HEK293T (cell line): ENCODE results near the gene UTP3.

ENCODE experiments used
- BHLHE40 ChIP-seq: fragments of 450-650 bp; IDR thresholded peaks from 2 replicates; pipeline ENCODE4 v1.6.1; 2016; ENCODE audit warnings: mild to moderate bottlenecking, moderate library complexity, borderline replicate concordance
- ELF4 ChIP-seq: fragments of 450-650 bp; IDR thresholded peaks from 2 replicates; pipeline ENCODE4 v1.6.1; 2017; ENCODE audit warnings: antibody characterized with exemption
- SP1 ChIP-seq: fragments of 450-650 bp; IDR thresholded peaks from 2 replicates; pipeline ENCODE4 v1.6.1; 2017

DNA sequence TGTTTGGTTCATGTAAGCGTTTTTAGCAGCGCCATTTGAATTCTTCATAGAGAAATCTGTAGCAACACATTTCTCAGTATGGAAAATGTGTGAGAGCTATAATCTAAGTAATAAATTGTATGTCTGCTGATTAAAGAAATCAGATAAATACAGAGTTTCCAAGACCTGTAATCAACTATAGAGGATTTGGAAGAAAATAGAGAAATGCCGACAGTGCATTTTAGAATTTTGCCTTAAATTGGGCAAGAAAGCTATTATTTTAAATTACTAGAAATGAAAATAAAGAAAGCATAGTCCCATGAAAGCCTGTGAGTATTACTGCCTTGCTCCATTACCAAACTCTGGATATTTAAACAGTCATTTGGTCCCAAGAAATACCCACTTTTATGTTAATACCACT, 36.1 kb downstream of the UTP3 start:
- TF ChIP-seq BHLHE40 (no peak), ELF4 (no peak), SP1 (no peak)
